HG03457 (cell line): ENCODE measurements around the gene GAREM2.
"Not testable (repeated sequence)": the region's sequence is repeated elsewhere in the genome, so short reads cannot be mapped to it uniquely, and the experiment has no call there.

Experiments
- ATAC-seq: cut with Tn5 transposase; IDR thresholded peaks from one replicate; pipeline ENCODE4 v1.9.1; 2021; ENCODE audit warnings: moderate number of reproducible peaks; ENCODE audit not compliant: unreplicated experiment

GAREM2 gene

DNA sequence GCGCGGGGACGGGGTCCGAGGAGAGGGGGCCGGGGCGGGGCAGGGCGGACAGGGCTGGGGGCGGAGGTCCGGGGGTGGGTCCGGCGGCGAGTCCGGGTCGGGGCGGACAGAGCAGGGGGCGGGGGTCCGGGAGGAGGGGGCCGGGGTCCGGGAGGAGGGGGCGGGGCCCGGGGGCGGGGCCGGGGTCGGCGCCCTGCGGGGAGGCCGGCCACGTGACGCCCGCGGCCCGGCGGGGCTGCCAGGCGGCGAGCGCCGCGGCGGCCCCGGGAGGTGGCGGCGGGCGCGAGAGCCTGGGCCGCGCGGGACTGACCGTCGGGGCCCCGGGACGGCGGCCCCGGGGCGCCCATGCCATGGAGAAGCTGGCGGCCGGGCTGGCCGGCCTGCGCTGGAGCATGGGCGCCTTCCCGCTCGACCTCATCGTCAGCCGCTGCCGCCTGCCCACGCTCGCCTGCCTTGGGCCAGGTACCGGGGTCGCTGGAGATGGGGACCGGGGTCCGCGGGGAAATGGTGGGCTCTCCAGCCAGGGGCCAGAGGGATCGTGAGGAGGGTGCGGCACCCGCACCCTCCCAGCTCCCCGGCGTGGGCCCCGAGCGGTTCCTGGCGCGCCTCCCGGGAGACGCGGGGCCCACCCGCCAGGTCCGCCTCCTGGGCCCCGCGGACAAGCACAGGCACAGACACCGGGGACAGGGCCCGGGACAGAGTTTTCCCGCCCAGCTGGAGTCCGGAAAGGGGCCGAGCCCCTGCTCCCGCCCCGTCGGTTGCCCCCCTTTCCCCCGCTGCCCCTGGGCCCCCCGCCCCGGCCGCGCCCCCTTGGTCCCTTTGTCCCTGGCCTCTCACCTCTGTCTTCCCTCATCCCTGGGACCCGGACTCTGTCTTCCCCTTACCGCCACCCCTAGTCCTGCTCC, at the start of gene GAREM2:
GAREM2 (plus strand) TSS at position 218 of the 905 bp plus-strand sequence; CDS start at position 351, 133 bp downstream.
- no peak for ATAC-seq

DNA sequence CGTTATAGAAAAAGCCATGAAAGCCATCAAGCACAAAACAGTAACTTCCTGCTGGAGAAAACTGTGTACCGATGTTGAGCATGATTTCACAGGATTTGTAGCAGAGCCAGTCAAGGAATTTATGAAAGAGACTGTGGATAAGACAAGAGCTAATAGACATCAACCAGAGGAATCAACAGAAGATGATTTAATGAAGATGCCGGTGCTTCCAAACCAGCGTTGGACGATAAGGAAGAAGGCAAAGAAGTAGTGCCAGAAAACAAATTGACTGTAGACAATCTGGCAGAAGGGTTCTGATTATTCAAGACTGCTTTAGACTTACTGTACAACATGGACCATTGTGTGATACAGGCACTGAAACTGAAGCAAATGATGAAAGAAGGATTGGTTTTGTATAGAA, 49.5 kb upstream of the GAREM2 start:
- ATAC-seq = no peak

DNA sequence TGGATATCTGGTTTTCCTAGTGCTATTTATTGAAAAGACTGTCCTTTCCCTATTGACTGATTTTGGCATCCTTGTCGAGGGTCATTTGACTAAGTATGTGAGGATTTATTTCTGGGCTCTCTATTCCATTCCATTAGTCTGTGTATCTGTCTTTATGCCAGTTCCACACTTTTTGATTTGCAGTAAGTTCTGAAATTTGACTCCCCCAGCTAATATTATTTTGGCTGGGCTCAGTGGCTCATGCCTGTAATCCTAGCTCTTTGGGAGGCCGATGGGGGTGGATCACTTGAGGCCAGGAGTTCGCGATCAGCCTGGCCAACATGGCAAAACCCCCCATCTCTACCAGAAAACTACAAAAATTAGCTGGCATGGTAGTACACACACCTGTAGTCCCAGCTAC, 46.8 kb upstream of the GAREM2 start:
- no peak for ATAC-seq

DNA sequence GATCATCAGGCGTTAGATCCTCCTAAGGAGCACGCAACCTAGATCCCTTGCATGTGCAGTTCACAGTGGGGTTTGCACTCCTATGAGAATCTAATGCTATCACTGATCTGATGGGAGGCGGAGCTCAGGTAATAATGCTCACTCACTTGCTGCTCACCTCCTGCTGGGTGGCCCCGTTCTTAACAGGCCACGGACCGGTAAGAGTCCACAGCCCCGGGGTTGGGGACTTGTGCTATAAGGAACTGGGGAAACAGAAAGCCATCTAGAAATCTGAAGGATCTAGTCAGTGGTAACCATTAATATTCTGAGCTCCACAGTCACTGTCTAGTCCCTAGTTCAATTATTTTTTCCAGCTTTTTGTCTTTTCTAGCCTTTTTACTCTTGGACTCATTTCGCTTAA, 44.7 kb upstream of the GAREM2 start:
- ATAC-seq = no peak

DNA sequence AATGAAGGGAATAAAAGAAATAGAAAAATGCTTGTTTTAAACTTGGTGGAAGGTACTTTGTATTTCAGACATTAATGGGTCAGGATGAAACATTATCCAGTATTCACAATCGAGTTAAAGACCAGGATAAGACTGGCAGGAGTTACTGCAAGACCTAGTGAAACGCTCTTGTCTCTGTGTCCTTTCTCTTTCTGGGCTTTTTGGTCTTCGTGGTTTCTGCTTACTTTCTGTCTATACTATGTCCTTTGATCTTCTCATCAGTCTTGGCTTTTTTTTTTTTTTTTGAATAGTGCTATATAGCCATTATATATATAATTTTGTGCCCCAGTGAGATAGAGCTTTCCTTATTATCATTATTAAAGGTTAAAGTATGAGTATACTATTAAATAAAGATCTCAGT, 42.1 kb upstream of the GAREM2 start:
- no peak for ATAC-seq

DNA sequence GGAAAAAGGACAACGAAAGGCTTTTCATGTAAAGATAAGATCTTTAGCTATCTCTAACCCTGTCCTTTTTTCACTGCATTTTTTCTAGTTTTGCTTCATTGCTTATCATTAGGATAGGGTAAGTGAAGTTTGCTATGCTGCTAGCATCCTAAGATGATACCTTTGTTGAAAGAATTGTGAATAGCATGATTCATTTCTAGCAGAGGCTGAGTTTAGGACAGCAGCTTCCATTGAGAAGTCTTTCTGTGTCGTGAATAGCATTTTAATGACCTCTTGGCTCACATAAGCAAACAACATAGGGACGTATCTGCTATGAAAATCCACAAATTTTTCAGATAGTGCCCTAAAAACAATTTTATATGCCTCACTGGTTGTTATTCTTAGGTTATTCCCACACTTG, 36.4 kb upstream of the GAREM2 start:
- ATAC-seq = no peak

DNA sequence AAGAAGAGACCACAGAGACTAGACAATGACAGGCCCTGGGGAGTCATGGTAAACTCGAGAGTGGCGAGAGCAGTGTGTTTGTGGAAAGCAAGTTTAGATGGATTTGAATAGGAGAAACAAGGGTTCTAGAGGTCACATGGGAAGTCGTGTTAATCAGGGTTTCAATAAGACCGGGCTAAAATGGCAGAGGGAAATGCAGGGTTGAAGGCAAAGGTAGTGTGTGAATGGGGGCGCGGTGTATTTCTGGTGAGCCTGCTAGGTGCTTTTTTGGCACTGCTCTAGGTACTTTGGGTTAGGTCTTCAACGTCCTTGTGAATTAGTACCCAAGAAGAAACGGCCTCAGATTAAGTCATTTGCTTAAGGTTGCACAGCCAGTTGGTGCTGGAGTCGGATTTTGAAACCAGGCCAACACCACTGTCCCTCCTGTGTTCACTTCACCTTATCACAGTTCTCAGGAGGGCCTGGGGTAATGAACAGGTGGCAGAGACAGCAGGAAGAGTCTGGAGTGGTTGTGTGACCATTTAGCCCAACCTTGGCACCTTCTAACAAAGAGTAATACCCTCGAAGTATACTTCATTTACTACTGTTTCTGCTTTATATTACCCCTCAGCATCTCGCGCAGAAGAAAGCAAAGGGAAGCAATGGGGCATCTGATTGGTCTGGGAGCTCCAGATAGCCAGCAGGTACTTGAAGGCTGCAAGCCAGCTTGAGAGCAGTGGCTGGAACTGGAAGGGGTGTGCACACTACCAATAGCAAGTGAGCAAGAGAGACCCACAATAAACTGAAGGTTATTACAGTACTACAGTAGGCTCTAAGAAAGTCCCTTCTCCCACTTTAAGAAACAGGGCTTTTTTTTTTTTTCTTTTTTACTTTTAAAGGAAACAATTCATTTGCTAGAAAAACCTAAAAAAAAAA, 33.4 kb upstream of the GAREM2 start:
- no peak for ATAC-seq

DNA sequence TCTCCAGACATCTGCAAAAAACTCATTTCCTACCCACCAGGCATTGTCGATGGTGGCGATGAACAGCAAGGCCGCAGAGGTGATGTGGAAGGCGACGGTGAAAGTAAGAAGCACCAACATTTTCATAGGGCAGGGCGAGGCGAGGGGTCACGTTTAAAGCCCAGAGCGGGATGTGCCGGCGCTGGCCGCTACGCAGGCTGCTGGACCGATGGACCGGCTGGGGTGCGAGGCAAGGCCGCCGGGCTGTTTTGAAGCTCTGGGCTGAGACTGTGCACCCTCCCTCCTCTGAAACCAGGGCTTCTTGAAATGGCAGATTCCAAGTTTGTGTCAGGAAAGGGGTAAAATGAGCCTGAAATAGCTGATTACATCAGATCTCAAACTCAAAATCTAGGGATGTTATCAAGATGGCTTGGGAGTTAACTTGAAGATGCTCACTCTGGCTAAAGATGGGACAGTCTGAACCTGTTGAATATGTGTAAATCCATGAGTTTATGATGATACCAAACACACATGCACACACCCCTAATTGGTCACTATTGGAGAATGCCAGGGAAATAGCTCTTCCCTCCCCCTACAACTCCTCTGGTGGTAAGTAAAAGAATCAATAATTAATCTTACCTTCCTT, 31.6 kb upstream of the GAREM2 start:
- ATAC-seq = no peak

DNA sequence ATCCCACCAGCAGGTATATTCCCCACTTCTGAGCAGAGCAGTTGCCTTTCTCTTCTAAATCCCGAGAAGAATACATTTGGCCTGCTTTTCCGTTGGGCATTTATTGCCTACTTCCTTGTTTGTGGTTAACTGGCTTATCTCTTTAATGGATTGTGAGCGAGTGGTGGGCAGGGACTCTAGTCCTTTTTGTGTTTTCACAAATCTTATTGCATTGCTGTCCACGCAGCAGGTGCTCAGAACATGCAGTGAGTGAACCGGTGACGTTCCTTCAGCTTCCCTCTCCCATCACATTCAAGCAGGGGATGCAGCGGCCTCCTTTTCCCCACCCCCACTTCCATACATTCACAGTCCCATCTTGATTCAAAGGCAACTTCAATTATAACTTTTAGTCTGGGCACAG, 28.9 kb upstream of the GAREM2 start:
- ATAC-seq = no peak

DNA sequence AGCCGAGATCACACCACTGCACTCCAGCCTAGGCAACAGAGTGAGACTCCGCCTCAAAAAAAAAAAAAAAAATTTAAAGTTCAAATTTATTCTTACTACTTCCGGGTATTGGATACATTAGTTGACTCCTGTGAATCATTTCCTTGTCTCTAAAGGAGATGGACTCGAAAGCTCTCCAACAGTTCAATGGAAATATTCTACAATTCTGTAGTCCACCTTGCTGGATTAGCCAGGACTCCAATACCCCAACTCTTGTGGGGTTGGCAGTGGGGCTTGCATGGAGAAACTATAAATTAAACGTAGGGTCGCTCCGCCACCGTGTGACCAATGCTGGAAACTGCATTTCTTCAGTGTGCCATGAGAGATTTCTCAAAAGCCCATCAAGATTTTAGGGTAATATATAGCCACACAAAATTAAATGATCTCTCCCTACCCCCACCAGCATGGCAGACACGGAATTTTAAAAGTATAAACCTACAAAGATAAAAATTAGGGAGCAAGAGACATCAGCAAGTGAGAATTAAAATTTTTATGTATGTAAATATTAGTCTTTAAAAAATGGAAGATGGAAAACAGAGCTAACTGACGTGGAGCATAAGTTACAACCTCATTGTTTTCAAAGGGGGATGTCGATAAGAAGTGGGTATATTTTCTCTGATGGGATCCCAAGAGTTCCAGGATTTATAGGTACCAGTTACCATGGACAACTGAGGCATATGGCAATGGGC, 27.8 kb upstream of the GAREM2 start:
- no peak for ATAC-seq

DNA sequence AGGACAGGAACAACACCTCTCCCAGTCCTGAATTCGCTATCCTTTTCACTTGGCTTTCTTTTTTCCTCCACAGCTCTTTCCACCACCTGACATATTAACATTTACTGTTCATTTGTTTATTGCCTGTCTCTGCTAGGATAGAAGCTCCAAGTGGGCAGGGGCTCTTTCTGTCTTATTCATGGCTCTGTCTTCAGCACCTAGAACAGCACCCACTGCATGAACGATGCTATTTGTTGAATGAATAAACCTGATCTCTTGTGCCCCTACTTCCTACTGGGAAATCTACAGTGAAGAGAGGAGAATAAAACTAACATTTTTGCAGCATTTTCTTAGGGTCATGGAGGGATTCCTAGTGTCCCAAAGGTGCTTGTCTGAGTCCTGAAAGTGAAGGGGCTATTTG, 24.4 kb upstream of the GAREM2 start:
- ATAC-seq = no peak

DNA sequence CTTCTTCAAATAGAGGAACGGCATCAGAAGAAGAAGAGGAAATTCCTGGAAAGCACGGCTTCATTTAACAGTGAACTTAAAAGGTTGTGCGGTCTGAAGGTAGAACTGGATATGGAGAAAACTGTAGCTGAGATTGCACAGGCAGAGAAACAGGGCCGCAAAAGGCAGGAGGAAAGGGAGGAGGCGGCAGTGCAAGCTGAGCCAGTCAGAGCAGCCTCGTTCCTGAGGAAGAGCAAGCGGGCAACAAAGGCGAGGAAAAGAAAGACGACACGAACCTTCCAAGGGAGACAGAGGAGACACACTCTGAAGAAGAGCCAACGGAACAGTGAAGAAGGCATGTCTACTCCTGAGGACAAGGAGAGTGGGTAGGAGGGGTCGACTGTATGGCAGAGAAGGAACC, 22.6 kb upstream of the GAREM2 start:
- ATAC-seq = no peak

DNA sequence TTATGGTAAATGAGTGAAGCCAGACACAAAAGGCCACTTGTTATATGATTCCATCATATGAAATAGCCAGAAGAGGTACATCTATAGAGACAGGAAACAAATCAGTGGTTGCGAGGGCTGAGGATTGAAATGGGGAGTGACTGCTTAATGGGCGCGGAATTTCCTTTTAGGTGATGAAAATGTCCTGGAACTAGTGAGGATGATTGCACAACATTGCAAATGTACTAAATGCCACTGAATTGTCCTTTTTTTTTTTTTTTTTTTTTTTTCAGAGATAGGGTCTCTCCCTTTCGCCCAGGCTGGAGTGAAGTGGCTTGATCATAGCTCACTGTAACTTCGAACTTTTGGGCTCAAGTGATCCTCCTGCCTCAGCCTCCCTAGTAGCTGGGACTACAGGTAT, 15.3 kb upstream of the GAREM2 start:
- ATAC-seq = no peak

DNA sequence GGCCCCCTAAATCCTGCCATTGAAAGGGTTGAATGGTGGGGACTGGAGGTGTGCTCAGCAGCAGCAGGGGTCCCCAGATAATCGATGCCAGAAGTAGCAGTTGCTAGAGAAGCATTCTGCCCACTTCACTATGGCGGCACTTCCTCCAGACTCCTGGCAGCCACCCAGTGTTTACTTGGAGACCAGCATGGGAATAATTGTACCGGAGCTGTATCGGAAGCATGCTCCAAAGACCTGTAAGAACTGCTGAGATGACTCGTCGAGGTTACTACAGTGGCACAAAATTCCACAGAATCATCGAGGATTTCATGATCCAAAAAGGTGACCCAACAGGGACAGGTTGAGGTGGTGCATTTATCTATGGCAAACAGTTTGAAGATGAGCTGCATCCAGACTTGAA, 11.0 kb upstream of the GAREM2 start:
- no peak for ATAC-seq

DNA sequence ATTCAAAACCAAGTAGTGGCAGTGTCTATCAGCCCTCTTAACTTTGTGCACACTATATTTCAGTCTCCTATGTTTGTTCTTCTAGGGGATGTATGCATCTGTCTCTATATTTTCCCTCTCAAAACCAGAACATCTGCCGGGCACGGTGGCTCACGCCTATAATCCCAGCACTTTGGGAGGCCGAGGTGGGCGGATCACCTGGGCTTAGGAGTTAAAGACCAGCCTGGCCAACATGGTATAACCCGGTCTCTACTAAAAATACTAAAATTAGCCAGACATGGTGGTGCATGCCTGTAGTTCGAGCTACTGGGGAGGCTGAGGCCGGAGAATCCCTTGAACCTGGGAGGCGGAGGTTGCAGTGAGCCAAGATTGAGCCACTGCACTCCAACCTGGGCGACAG, 9.9 kb upstream of the GAREM2 start:
- ATAC-seq = no peak

DNA sequence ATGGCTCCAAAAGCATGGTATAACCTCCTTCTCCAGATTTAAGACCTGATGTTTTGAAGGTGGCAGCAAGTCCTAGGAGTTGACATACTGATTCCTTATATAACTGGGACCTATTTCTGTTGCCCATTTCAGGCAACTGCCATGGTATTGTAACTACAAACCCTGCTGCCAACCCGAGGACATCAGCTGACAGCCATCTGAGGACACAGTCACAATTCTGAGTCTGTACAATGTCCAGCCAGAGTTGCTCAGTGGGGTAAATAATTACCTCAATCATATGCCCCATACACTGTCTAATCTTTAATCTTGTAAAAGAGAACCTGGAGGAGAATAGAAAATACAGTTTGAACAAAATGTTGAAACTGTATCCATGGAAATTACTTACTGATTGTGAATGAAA, 8.7 kb upstream of the GAREM2 start:
- no peak for ATAC-seq

DNA sequence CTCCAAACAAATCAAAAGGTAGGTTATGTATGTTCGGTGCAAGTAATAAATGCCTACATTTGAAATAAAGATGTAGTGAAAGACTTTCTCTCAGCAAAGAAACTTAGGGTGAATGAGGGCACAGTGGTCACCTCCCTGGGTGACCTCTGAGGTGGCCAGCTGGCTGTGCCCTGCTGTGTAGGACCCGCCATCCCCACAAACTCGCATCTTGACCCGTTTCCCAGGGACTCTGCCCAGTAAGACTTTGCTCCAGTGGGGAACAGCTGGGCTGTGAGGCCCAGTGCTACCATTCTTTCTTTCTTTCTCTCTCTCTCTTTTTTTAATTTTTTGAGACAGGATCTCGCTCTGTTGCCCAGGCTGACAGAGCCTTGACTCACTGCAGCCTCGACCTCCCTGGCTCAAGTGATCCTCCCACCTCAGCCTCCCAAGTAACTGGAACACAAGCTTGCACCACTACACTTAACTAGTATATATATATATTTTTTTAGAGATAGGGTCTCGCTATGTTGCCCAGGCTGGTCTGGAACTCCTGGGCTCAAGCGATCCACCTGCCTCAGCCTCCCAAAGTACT, 8.2 kb upstream of the GAREM2 start:
- ATAC-seq = no peak

DNA sequence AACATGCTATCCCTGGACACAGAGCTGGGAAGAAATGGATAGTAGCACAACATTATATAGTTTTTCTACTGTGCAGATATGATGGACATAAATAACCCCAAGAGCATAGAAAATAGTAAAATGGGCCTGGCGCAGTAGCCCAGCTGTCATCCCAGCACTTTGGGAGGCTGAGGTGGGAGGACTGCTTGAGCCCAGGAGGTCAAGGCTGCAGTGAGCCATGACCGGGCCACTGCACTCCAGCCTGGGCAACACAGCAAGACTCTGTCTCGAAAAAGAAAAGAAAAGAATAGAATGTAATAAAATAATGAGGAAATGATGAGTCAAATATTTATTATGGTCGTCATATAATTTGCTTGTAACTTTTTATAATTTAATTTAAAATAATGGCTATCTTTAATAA, 7.5 kb upstream of the GAREM2 start:
- ATAC-seq = no peak

DNA sequence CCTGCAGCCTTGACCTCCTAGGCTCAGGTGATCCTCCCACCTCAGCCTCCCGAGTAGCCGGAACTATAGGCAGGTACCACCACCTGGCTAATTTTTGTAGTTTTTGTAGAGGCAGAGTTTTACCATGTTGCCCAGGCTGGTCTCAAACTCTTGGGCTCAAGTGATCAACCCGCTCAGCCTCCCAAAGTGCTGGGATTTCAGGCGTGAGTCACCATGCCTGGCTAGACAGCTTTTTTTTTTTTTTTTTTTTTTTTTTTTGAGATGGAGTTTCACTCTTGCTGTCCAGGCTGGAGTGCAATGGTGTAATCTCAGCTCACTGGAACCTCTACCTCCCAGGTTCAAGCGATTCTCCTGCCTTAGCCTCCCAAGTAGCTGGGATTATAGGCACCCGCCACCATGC, 6.3 kb upstream of the GAREM2 start:
- ATAC-seq = not testable (repeated sequence)

DNA sequence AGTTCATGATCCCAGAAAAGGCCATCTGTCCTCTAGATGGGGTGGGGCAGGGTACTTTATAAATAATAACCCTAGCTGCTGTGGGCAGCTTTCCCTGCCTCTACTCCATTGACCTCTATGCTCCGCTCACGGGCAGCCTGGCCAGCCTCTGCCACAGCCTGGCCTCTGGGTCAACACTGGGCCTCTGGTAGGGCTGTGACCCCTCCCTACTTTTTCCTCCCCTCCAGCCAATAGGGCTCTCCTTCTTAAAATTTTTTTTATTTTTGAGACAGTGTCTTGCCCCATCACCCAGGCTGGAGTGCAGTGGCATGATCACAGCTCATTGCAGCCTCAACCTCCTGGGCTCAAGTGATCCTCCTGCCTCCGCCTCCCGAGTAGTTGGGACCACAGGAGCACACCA, 4.1 kb upstream of the GAREM2 start:
- no peak for ATAC-seq
